ENCODE data around the gene DGKH. TPM values are rescaled to one million over a fixed set of nuclear protein-coding genes. Genes with fewer than 3 reads are reported as not detected.
"Not testable (repeated sequence)": the region's sequence is repeated elsewhere in the genome, so short reads cannot be mapped to it uniquely, and the experiment has no call there.

The DGKH gene
- polyA plus RNA-seq, 6 donors from 2014 or later, result 0.03 to 0.05 (median 0.04) TPM; not detected in 3

DNA sequence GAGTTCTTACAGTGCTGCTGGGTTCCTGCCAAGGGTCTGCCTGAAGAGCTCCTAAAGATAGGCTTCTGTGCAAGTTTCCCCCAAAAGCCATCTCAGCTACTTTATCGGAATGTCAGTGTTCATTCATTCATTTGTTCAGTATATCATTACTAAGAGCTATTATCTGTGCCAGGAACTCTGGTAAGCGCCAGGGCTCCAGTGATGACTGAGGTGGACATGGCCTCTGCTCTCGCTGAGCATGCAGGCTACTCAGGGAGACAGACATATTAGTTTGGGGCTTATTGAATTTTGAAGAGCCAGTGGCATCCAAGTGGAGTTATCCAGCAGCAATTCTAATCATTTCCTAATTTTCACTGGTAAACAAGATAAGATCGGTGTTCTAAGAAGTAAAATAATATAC lies 65.8 kb downstream of the DGKH start:
- Mint-ChIP-seq H3K27me3 (peaks cover 0 to 2% (median 0%) of the 10 kb centered on the region in 3 donors), H3K9me3 (no peaks in the 10 kb centered on the region), H3K27ac (no peak overlapping the region), H3K4me1 (no peaks in the 10 kb centered on the region), H3K4me3 (no peak overlapping the region), H3K36me3 (no peaks in the 10 kb centered on the region)
- ATAC-seq (ENCODE audit: low read depth in 2 of 2) (no peak), DNase-seq (no peak)

DNA sequence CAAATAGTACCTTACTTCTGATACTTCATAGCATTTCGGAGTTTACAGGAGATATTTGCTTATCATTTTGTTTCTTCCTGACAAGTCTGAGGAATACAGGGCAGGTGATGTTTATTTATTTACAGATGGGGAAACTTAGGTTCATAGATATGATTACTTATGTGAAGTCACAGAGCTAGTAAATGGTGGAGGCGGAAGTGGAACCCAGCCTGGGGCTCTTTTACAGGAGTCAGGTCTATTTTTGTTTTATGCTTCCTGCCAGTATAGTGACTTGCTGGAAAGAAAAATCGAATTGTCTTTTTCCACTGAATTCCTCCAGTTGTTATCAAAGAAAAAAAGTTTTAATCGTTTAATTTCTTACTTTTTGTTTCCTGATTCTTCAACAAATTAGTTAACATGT lies 66.5 kb downstream of the DGKH start:
- H3K36me3 Mint-ChIP-seq, result no peaks in the 10 kb centered on the region
- H3K4me3 Mint-ChIP-seq, result no peak overlapping the region
- H3K9me3 Mint-ChIP-seq, result no peaks in the 10 kb centered on the region
- H3K27ac Mint-ChIP-seq, result no peak overlapping the region
- DNase-seq (no peak), ATAC-seq (ENCODE audit: low read depth in 2 of 2) (no peak)
- no peaks in the 10 kb centered on the region for H3K27me3 Mint-ChIP-seq
- no peaks in the 10 kb centered on the region for H3K4me1 Mint-ChIP-seq

DNA sequence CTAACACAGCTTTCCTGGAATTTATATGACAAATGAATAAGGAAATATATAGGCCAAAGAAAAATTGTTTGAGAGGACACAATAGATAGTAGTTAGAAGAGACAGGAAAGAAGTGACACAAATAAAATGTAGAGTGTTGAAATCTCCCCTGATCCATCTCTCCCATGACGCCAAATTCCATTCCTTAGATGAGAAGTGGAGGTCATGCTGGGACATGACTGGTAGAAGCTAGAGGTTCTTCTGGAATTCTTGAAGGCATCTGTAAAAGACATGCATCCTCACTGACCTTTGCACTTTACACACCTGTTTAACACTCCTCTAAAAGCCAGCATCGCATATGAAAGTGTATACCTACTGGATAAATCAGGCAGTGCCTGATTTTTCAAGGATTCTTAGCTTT lies 67.8 kb downstream of the DGKH start:
- no peak overlapping the region for H3K4me3 Mint-ChIP-seq
- DNase-seq (no peak), ATAC-seq (ENCODE audit: low read depth in 2 of 2) (no peak)
- H3K4me1 Mint-ChIP-seq, result no peaks in the 10 kb centered on the region
- H3K27ac Mint-ChIP-seq, result no peak overlapping the region
- no peaks in the 10 kb centered on the region for H3K36me3 Mint-ChIP-seq
- H3K9me3 Mint-ChIP-seq, result no peaks in the 10 kb centered on the region
- no peaks in the 10 kb centered on the region for H3K27me3 Mint-ChIP-seq

DNA sequence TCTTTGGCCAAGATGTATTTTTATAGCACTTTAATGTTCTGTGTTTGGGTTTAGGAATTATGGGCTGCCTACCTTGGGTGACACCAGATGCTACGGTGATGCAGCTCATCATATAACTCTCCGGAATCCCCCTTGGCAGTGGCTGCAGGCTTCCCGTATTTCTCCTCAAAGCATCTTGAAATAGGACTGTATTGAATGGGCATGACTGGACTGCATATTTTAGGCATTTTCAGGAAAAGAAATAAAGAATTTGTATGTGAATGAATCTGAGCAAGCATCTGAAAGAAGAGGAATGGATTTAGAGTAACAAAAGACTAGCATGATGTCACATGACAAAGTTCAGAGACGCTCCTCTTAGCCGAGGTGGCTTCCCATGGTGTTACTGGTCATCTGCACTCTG lies 70.6 kb downstream of the DGKH start:
- ATAC-seq (ENCODE audit: low read depth in 2 of 2) (no peak), DNase-seq (no peak)
- H3K9me3 Mint-ChIP-seq, result peaks cover 0 to 10% (median 0%) of the 10 kb centered on the region in 7 donors
- H3K27ac Mint-ChIP-seq, result no peak overlapping the region
- no peaks in the 10 kb centered on the region for H3K36me3 Mint-ChIP-seq
- no peak overlapping the region for H3K4me3 Mint-ChIP-seq
- H3K27me3 Mint-ChIP-seq, result no peaks in the 10 kb centered on the region
- H3K4me1 Mint-ChIP-seq, result no peaks in the 10 kb centered on the region

DNA sequence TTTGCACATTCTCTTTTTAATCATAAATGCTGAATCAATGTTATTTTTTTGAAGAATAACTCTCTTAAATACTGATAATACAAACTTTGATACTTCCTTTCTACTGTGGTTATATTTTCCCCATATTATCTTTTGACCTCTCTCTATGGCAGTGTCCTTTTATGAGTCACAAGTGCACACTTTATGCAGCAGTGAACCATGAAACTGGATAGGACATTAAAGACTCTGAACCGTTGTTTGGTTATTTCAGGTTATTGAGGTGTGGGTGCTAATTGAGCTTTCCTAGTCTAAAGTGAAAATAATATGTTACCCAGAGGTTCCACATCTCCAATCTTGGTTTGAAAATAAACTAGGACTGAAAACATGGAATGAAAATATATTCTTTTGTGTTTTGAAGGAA lies 71.4 kb downstream of the DGKH start:
- no peak overlapping the region for H3K4me3 Mint-ChIP-seq
- DNase-seq, result no peak
- no peak overlapping the region for H3K27ac Mint-ChIP-seq
- no peaks in the 10 kb centered on the region for H3K27me3 Mint-ChIP-seq
- no peaks in the 10 kb centered on the region for H3K36me3 Mint-ChIP-seq
- no peaks in the 10 kb centered on the region for H3K4me1 Mint-ChIP-seq
- H3K9me3 Mint-ChIP-seq, result peaks cover 0 to 10% (median 0%) of the 10 kb centered on the region in 7 donors
- no peak for ATAC-seq (ENCODE audit: low read depth in 2 of 2)

DNA sequence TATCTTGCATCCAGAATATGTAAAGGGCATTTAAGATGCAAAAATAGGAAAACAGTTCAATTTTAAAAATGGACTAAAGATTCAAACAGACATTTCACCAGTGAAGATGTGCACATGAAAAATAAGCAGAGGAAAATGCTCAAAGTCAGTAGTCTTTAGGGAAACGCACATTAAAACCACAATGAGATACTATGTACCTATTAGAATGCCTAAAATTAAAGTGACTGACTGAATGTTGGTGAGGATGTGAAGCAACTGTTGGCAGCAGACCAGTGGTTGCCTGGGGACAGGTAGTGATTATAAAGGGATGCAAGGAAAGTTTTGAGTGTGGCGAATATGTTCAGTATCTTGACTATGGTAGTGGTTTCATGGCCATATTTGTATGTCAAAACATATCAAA lies 75.2 kb downstream of the DGKH start:
- H3K27ac Mint-ChIP-seq, result no peak overlapping the region
- H3K36me3 Mint-ChIP-seq, result no peaks in the 10 kb centered on the region
- H3K4me1 Mint-ChIP-seq, result no peaks in the 10 kb centered on the region
- no peak for ATAC-seq (ENCODE audit: low read depth in 2 of 2)
- DNase-seq, result no peak
- H3K9me3 Mint-ChIP-seq, result peaks cover 0 to 10% (median 0%) of the 10 kb centered on the region in 7 donors
- no peak overlapping the region for H3K4me3 Mint-ChIP-seq
- H3K27me3 Mint-ChIP-seq, result no peaks in the 10 kb centered on the region

DNA sequence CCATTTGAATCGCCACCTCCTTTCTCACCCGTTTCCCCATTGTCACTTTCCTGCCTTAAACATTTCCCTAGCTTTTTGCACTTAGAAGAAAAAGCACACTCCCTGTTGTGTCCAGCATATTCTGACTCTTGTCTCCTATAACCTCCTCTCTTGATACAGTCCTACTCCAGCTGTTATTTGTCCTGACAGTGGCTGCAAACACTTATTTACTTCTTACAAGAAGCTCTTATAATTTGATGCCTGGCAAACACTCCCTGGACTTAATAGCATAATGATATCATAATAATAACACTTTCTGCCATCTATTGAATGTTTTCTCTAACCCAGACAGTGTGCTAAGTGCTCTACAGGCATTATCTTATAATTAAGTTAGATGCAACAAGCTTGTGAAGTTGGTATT lies 76.6 kb downstream of the DGKH start:
- DNase-seq (no peak), ATAC-seq (ENCODE audit: low read depth in 2 of 2) (no peak)
- H3K9me3 Mint-ChIP-seq, result peaks cover 0 to 10% (median 0%) of the 10 kb centered on the region in 7 donors
- H3K27ac Mint-ChIP-seq, result no peak overlapping the region
- no peak overlapping the region for H3K4me3 Mint-ChIP-seq
- H3K4me1 Mint-ChIP-seq, result no peaks in the 10 kb centered on the region
- H3K36me3 Mint-ChIP-seq, result no peaks in the 10 kb centered on the region
- H3K27me3 Mint-ChIP-seq, result no peaks in the 10 kb centered on the region

DNA sequence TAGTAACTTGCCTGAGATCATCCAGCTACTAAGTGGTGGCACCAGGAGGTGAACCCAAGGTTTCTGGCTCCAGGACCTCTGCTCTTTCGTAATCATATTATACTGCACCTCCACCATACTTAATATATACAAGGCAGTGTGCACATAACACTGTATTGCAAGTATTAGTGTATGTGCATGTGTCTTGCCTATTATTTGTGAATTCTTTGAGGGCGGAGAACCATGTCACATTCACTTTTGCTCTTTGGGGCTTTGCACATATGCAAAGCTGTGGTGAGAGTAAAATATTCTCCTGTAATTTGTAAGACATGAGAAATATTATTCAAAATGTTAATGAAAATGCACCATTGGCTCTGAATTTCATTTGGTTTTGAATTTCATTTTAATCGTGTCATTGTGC lies 78.6 kb downstream of the DGKH start:
- no peak overlapping the region for H3K27ac Mint-ChIP-seq
- H3K4me3 Mint-ChIP-seq, result no peak overlapping the region
- peaks cover 0 to 4% (median 0%) of the 10 kb centered on the region in 7 donors for H3K9me3 Mint-ChIP-seq
- no peaks in the 10 kb centered on the region for H3K27me3 Mint-ChIP-seq
- H3K36me3 Mint-ChIP-seq, result no peaks in the 10 kb centered on the region
- no peak for ATAC-seq (ENCODE audit: low read depth in 2 of 2)
- H3K4me1 Mint-ChIP-seq, result no peaks in the 10 kb centered on the region
- no peak for DNase-seq

DNA sequence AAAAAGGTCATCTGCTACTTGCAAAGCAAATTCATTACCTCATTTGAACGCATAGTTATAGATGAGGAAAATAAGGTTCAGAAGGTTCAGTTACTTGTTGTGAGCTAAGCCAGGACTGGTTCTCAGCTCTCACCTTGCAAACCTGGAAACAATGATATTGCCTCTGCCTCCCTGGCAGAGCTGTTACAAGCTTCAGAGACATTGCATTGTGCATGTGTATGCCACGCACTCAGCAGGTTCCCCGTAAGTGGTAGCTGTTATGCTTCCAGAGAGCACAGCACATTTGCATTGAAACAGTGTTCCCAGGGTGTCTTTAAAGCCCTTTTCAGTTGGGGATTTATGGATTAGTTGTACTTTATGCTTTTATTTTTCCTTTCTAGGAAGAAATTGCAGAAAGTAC lies 80.6 kb downstream of the DGKH start:
- Mint-ChIP-seq H3K4me1 (no peaks in the 10 kb centered on the region), H3K27me3 (no peaks in the 10 kb centered on the region), H3K27ac (no peak overlapping the region), H3K9me3 (no peaks in the 10 kb centered on the region), H3K36me3 (no peaks in the 10 kb centered on the region), H3K4me3 (no peak overlapping the region)
- ATAC-seq (ENCODE audit: low read depth in 2 of 2) (no peak), DNase-seq (no peak)

DNA sequence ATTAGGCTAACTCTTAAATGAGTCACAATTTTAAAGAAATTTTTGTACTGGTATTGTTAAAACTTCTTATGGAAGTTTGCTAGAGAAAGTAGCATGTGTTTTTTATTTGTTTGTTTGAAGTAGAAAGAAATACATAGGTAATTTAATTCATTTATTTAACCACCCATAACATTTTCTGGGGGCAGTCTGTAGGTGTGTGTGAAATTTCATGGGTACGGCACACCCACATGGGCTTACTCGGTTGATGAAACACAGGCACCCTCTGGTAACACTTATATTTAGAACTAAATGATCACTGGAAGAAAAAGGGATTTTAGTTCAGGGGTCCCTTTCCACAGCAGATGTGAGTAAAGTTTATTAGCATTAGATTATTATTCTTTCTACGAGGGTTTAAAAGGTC lies 88.1 kb downstream of the DGKH start:
- Mint-ChIP-seq H3K27ac (no peak overlapping the region), H3K27me3 (no peaks in the 10 kb centered on the region), H3K4me1 (no peaks in the 10 kb centered on the region), H3K9me3 (peaks cover 0 to 6% (median 0%) of the 10 kb centered on the region in 7 donors), H3K4me3 (no peak overlapping the region), H3K36me3 (no peaks in the 10 kb centered on the region)
- DNase-seq, result no peak
- ATAC-seq (ENCODE audit: low read depth in 2 of 2), result no peak

DNA sequence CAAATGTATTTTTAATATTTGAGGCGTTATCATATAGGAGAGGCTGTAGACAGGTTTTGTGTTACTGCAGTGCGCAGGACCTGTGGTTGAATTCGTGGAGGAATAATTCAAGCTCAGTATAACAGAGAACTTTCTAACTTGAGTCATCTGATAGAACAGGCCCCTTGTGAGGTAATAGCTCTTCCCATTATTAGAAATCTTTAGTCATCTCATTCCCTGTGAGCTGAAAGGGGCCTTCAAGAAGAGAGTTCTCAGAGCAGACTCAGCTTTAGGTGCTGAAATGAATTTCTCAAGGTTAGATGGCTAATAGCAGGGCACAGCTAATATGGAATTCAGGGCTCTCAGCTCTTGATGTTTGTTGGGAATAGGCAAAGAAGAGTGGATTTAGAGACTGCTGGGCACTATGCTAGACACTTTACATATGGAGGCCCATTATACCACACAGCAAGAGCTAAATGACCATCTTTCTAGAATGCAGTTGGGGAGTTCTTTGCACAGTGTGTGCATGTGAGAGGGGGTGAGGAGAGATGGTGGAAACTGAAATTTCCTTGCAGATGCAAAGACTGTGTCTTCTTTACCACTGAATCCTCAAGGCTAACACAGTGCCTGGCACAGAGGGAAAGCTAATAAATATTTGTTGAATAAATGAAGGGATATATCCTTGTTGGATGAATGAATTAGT lies 89.5 kb downstream of the DGKH start:
- Mint-ChIP-seq H3K36me3 (no peaks in the 10 kb centered on the region), H3K27ac (peak overlapping the region in 2 of 6 donors; percentile 34 to 79), H3K4me3 (no peak overlapping the region), H3K9me3 (peaks cover 0 to 7% (median 0%) of the 10 kb centered on the region in 7 donors), H3K4me1 (no peaks in the 10 kb centered on the region), H3K27me3 (no peaks in the 10 kb centered on the region)
- DNase-seq (no peak), ATAC-seq (ENCODE audit: low read depth in 2 of 2) (no peak)

DNA sequence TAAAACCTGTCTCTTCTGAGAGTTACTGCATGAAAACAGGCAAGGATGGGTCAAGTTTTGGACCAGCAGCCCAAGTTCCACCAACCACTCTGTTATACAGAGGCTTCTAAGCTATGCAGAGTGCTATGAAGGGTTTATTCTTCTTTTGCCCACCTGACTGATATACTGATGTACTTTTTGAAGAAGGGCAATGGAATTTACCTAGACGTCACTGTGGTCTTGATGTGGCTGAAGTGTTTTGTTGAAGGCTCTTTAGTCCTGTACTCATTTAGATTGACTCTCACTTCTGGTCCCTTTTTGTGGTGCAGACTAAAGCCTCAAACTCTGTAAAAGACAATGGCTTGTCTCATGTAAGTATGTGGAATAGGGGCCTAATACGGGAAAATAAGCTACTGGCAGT lies 92.0 kb downstream of the DGKH start:
- no peaks in the 10 kb centered on the region for H3K27me3 Mint-ChIP-seq
- DNase-seq (no peak), ATAC-seq (ENCODE audit: low read depth in 2 of 2) (no peak)
- no peak overlapping the region for H3K27ac Mint-ChIP-seq
- peaks cover 0 to 7% (median 0%) of the 10 kb centered on the region in 7 donors for H3K9me3 Mint-ChIP-seq
- H3K4me1 Mint-ChIP-seq, result no peaks in the 10 kb centered on the region
- H3K36me3 Mint-ChIP-seq, result no peaks in the 10 kb centered on the region
- H3K4me3 Mint-ChIP-seq, result no peak overlapping the region

DNA sequence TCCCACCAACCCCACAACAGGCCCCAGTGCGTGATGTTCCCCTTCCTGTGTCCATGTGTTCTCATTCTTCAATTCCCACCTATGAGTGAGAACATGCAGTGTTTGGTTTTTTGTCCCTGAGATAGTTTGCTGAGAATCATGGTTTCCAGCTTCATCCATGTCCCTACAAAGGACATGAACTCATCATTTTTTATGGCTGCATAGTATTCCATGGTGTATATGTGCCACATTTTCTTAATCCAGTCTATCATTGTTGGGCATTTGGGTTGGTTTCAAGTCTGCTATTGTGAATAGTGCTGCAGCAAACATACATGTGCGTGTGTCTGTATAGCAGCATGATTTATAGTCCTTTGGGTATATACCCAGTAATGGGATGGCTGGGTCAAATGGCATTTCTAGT lies 92.6 kb downstream of the DGKH start:
- not testable (repeated sequence) for H3K27me3 Mint-ChIP-seq; H3K27ac Mint-ChIP-seq; H3K4me1 Mint-ChIP-seq; H3K36me3 Mint-ChIP-seq; DNase-seq; H3K4me3 Mint-ChIP-seq; ATAC-seq (ENCODE audit: low read depth in 2 of 2); H3K9me3 Mint-ChIP-seq

DNA sequence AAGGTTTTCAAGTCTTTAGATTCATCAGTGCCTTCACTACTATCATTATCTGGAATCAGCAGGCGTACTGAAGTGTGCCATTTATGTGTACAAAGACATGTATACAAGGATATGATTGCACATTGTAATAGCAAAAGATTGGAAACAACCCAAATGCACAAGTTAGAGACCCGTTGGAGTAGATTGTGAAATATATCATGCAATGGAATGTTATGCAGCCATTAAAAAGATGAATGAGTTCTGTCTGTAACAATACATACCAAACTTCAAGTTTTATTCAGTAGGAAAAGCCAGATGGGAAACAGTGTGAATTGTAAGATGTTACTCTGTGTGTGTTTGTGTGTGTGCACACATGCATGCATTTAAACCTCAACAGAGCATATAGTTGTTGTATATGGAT lies 97.9 kb downstream of the DGKH start:
- Mint-ChIP-seq H3K27me3 (no peaks in the 10 kb centered on the region), H3K9me3 (peaks cover 0 to 4% (median 3%) of the 10 kb centered on the region in 7 donors), H3K36me3 (no peaks in the 10 kb centered on the region), H3K4me3 (no peak overlapping the region), H3K27ac (no peak overlapping the region), H3K4me1 (no peaks in the 10 kb centered on the region)
- no peak for ATAC-seq (ENCODE audit: low read depth in 2 of 2)
- DNase-seq, result no peak

DNA sequence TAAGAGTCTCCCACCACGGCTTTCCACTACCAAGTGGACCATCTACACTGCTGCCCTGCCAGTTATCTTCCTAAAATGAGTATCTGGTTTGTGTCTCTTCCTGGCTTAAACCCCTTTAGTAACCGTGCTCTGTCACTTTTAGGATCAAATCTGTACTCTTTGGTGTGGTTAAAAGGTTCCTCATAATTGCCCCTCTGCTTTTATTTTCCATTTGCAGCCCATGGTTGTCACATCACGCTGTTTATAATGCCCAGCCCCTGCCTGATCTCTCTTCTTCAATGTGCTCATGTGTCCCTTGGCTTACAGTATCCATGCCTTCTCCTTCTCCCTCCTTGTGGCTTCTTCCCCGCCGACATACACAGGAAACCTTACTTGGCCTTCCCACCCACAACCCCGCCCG lies 100.1 kb downstream of the DGKH start:
- Mint-ChIP-seq H3K36me3 (no peaks in the 10 kb centered on the region), H3K9me3 (peaks cover 0 to 3% (median 0%) of the 10 kb centered on the region in 7 donors), H3K27me3 (no peaks in the 10 kb centered on the region), H3K4me3 (no peak overlapping the region), H3K4me1 (no peaks in the 10 kb centered on the region), H3K27ac (peak overlapping the region in 1 of 6 donors; percentile 13)
- ATAC-seq (ENCODE audit: low read depth in 2 of 2), result no peak
- DNase-seq, result no peak

Data from naive B cell (primary cell).